GM19238 (cell line): ENCODE measurements around the gene SLC9A8.
A peak's percentile ranks its signal among the peaks of the same experiment; 100 is the strongest.

Experiments used
- DNase-seq: peaks from one replicate; pipeline ENCODE4 v3.0.0; 2011; ENCODE audit warnings: low spot score; ENCODE audit not compliant: insufficient read length

Gene SLC9A8

DNA sequence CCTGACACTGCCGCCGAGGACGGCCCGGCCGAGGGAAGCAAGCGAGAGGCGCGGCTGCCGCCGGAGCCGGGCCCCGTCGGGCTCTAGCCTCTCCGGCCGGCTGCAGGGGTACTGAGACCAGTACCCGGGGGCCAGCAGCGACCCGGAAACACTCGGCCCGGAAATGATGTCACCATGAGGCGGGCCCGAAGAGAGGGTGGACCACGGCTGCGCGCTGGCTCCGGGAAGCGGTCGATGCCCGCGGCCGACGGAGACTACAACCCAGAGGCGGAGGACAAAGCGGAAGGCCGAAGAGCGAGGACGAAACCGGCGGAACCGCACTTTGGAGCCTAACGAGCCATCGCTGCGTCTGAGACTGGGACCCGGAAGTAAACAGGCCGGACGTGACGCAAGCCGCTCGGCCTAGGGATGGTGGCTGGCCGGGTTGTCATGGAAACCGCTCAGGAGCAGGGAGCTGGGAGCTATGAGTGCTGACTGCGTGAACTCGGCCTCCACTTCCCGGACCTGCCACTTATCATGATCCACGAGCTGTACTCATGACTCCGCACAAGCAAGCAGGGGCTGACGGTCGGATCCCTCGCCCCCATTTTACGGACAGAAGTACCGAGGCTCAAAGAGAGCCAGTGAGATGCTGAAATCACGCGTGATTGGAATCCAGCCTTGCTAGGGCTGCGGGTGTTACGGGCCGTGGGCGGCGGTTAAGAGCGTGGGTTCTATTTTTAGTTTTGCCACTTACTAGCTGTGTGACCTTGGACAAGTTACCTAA lies 102.9 kb downstream of the SLC9A8 start, which contains the start of gene SPATA2:
Gene SPATA2 (minus strand): TSS at position 150 of the 766 bp plus-strand sequence. CDS start 7,039 bp downstream, outside the sequence.
- DNase-seq, result peak; percentile 97

DNA sequence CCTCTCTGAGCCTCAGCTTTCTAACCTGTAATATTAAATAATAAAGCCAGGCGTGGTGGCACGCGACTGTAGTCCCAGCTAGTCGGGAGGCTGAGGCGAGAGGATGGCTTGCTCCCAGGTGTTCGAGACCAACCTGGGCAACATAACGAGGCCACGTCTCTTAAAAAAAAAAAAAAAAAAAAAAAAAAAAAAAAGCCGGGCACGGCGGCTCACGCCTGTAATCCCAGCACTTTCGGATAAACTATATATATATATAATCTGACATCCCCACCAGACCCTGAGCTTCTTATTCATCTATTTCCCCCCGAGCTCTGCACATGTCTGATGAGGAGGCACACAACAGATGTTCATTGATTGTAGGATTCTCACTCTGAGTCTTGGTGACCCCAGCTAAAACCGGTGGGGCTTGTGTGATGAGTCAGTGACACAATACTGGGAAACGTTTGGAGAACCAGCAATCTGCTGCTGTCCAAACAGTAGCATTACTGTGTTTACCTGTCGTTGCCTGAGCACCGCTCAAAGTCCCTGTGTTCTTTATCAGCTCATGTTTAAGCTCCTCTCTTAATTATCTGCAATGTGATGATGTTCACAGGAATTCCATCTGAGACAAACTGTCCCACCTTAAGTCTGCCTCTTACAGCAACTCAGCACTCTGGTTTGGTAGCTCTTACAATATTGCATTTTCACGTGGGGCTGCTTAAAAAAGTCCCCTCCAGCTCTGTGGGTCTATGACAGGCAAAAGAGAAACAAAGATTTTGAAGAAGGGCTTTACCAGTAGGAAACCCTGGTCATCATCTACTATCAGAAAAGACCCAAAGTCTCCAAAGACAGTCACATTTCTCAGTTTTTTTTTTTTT lies 103.7 kb downstream of the SLC9A8 start:
- no peak for DNase-seq

DNA sequence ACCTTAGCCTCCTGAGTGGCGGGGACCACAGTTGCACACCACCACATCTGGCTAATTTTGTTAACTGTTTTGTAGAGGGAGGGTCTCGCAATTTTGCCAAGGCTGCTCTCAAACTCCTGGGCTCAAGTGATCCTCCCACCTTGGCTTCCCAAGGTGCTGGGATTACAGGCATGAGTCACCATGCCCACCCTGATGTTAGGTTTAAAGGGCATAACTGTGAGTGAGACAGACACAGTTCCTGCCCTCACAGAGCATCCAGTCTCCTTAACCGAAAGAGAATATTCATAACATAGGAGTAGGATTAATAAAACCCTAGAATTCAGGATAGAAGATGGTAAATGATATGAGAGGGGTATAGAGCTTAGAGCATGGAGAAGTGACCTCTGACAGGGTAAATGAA lies 105.8 kb downstream of the SLC9A8 start:
- DNase-seq, result no peak

DNA sequence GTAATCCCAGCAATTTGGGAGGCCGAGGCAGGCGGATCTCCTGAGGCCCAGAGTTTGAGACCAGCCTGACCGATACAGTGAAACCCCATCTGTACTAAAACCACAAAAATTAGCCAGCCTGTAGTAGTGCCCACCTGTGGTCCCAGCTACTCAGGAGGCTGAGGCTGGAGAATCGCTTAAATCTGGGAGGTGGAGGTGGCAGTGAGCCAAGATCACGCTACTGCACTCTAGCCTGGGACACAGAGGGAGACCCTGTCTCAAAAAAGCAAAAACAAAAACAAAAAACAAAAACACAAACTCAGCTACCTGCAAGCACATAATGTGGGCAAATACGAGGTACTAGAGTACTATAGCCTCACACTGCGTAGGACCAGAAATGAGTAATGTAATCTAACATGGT lies 106.4 kb downstream of the SLC9A8 start:
- DNase-seq, result no peak

DNA sequence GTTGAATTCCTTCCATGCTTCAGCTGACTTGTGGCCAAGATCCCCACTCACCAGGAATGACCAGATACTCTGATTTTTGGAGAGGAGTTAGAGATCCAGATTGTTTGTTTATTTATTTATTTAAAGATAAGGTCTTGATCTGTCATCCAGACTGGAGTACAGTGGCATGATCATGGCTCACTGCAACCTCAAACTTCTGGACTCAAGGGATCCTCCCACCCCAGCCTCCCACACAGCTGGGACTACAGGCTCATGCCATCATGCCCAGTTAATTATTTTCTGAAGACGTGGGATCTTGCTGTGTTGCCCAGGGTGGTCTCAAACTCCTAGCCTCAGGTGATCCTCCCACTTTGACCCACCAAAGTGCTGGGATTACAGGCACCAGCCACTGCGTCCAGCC lies 106.8 kb downstream of the SLC9A8 start:
- DNase-seq, result no peak

DNA sequence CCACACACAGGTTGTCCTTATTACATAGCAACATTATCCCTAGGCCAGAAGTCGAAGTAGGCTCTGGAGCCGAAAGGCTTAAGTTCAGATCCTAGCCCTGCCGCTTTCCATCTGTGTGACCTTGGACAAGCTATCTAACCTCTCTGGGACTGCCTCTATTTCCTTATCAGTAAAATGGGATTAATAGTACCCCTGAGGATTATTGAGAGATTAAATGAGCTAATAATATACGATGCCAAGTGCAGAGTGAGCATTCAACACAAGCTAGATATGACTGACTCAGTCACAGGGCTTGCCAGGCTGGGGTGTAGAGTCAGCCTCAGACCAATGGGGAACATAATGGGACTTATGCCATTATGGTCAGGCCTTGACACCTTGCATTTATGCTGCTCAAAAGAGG lies 111.6 kb downstream of the SLC9A8 start:
- no peak for DNase-seq

DNA sequence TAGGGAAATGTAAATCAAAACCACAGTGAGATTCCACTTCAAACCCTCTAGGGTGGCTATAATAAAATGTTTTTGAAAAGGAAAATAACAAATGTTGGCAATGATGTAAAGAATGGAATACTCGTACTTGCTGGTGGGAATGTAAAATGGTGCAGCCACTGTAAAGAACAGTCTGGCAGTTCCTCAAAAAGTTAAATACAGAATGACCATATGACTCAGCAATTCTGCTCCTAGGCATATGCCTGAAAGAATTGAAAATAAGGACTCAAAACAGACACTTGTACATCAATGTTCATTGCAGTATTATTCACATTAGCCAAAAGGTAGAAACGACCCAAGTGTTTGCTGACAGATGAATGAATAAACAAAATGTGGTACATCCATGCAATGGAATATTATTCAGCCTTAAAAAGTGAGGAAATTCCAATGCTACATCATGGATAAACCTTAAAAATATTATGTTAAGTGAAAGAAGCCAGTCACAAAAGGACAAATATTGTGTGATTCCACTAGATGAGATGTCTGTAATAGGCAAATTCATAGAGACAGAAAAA lies 113.3 kb downstream of the SLC9A8 start:
- no peak for DNase-seq

DNA sequence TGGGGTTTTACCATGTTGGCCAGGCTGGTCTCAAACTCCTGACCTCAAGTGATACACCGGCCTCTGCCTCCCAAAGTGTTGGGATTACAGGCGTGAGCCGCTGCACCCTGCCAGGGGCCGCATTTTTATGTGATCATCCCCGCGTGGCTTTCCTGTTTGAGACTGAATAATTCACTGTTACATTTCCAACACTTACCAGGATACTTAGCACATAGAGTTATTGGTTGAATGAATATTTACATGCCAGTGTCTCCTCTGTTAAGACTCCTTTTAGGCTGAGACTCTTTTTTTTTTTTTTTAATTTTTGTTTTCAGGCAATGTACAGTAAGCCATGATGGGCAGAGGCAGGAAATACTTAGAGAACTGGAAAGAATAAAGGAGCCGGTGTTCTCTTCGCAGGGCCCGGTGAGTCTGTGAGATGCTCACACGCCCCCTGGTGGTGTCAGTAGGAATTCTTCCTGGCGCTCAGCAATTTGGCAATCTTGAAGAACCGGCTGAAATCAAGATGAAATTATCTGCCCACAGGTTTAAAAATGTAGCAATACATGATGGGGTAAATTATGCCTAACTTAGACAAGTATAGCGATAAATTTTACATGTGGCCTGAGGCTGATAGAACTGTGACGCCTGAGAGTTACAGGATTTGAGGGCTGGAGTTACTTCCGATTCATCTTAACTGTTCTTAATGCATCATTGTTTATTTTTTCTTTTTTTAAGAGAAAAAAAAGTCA lies 115.9 kb downstream of the SLC9A8 start:
- DNase-seq, result peak; percentile 67

DNA sequence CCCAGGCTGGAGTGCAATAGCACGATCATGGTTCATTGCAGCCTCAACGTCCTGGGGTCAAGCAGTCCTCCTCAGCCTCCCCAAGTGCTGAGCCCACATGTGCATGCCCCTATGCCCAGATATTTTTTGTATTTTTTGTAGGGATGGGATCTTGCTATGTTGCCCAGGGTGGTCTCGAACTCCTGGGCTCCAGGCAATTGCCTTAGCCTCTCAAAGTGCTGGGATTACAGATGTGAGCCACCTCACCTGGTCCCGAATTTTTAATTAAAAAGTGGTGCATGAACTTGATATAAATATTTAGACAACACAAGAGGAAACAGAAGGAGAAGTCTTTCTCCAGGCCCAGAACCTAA lies 116.5 kb downstream of the SLC9A8 start:
- DNase-seq, result no peak

DNA sequence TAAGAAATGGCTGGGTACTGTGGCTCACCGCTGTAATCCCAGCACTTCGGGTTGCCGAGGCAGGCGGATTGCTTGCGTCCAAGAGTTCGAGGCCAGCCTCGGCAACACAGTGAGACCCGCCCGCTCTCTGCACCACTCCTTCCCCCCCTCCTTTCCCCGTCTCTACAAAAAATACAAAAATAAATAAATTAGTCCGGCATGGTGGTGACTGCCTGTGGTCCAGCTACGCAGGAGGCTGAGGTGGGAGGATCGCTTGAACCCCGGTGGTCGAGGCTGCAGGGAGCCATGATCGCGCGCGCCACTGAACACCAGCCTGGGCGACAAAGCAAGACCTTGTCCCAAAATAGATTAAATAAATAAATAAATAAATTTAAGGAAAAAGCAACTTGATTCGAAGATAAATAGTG lies 123.1 kb downstream of the SLC9A8 start:
- no peak for DNase-seq

DNA sequence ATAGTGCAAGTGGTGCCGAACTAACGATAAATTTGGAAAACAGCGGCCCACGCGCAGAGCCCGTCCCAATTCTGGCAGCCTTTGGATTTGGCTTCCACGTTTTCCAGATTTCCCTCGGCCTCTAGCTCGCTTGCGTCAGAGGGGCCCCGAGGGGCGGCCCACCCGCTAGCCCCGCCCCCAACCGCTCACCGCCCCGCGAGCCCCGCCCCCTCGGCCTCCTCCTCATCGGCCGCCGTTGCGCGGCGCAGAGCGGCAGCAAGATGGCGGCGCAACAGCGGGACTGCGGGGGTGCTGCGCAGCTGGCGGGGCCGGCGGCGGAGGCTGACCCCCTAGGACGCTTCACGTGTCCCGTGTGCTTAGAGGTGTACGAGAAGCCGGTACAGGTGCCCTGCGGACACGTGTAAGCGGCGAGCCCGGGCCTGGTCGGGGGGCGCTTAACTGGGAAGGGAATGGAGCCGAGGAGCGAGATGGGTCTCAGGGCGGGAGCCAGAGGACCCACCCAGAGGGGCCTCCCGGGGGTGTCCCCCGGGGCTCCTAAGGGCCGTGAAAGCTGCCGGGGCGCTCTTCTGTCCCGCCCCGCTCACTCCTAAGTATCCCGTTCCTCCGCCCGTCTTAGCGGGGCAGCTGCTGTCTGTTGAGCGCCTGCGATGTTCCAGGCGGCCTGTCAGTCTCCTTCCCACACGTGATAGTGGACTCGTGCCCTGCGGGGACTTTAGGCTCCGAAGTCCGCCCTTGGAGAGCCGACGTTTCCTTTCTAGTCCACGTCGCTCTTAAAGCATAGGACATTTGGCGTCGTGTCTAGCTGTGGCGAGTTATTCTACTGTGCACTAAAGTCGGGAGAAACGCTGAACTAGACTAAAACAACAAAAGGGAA lies 123.8 kb downstream of the SLC9A8 start, which contains the start of gene RNF114:
Gene RNF114 (plus strand): TSS at position 245 of the 874 bp plus-strand sequence. CDS start 16 bp downstream, at position 261.
- DNase-seq, result peak; percentile 94

DNA sequence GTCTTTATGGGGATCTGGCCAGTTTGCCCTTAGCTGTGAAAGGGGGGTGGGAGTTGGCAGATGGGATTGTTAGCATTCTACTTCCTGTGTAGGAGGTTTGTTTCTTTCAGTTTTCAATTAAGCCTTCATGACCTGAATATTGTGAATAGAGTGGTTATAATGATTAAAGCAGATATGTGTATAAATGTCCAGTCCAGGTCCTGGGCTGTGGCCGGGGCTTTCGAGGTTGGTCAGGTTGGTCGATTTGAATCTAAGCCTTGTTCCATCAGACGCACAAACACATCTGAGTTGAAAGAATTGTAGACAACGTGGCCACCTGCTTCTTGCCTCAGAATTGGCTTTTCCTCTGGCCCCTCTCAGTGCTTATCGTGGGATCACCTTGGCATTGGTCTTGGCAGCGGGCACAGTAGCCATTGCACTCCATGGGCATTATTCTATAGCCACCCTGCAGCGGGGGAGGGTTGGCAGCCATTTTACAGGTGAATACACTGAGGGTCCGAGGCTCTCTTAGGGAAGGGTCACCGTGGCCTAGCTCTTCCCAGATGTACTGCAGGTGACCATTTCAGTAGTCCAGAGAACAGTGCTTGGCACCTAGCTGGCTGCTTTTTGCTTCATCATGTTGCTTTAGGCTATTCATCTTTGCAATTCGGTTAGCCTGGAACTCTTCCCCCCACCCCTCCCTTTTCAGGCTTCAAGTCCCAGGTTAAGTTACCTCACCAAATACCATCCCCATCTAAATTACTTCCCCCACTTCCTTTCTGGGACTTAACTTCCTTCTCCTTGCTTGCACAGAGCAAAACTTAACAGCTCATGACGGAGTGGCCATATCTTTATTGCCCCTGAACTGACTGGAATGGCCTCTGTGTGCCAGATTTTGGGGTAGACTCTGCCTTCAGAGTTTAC lies 124.7 kb downstream of the SLC9A8 start:
- DNase-seq, result no peak

DNA sequence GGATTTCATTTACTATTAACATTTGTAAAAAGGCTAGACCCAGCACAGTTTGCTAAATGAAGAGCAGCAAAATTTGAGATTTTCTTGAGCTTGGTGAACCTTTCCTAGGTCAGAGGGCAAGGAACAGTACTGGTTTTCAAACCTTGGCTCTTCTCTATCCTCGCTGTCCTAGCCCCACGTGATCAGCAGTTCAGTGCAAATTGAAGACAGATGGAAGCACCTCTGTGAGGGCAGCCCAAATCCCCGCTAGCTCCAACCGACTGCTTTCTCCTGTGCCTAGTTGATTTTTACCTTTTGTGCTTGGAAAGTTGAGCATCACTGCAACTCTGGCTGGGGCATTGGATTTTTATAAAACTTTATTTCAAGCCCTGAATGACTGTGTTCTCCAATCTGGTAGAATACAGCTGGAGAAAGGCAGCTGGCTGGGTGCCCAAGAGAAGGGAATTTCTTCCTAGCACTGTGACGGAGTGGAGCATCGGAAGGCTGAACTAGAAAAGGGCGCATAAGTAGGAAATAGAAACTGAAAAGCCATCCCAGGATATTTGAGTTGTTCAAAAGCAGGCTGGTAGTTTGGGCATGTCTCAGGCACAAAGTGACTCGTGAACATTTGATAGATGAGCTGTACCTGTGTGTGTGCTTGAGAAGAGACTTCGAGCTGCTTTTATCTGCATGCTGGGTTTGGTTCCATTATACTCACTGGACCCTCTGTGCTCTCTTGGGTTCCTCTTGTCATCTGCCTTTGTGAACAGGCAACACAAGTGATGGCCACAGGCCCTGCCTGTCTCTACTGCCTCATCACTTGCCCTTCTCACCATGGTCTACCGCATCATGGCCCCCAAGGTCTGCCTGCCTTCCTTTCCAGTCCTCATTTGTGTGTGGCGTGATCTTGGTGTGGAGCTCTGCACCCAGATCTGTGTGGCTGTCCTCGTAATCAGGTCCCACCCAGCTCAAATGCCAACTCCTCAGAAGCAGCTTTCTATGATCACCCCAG lies 125.8 kb downstream of the SLC9A8 start:
- DNase-seq, result no peak

DNA sequence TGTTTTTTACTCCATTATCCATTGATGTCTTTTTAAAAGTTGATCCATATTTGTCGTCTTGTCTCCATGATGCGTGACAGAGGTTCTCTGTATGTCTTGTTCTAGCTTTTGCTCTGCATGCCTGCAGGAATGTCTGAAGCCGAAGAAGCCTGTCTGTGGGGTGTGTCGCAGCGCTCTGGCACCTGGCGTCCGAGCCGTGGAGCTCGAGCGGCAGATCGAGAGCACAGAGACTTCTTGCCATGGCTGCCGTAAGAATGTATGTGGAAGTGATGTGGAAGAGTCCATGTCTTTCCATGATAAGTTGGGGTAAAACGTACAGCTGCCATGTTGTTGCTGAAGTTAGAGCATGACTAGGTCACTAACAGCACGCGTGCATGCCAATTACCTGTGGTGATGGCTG lies 128.8 kb downstream of the SLC9A8 start:
- no peak for DNase-seq
